Measurements from ENCODE around the gene MYO16. TPM values are rescaled to one million over a fixed set of nuclear protein-coding genes. Genes with fewer than 3 reads are reported as not detected.

The MYO16 gene
- total RNA-seq, 1 donor: not detected

GRCh38 chr13:109058087-109058486 lies 428.7 kb downstream of the MYO16 start:
- no peaks in the 10 kb centered on the region for H3K27me3 ChIP-seq (ENCODE audit: insufficient read depth, low read length)
- no peak overlapping the region for H2AFZ ChIP-seq (ENCODE audit: low read length)
- no peak for DNase-seq (ENCODE audit: insufficient read length, low spot score, missing footprints)
- H4K20me1 ChIP-seq (ENCODE audit: insufficient read depth, low read length): no peaks in the 10 kb centered on the region
- TF ChIP-seq CTCF (IDR thresholded peaks at IDR 0.05; ENCODE audit: extremely low read depth, low read depth, low read length): no peak
- H3K4me3 ChIP-seq (ENCODE audit: insufficient read depth, low read length): no peak overlapping the region
- no peaks in the 10 kb centered on the region for H3K36me3 ChIP-seq (ENCODE audit: insufficient read depth, low read length)
- H3K4me2 ChIP-seq (ENCODE audit: insufficient read depth, low read length): no peak overlapping the region
- H3K4me1 ChIP-seq (ENCODE audit: insufficient read depth, low read length): no peaks in the 10 kb centered on the region
- no peaks in the 10 kb centered on the region for H3K79me2 ChIP-seq (ENCODE audit: insufficient read depth, low read length)
- no peaks in the 10 kb centered on the region for H3K9me3 ChIP-seq (ENCODE audit: low read depth, low read length)
- H3K27ac ChIP-seq (ENCODE audit: low read depth, low read length): no peak overlapping the region

GRCh38 chr13:109072505-109072904 lies 443.1 kb downstream of the MYO16 start:
- H3K9me3 ChIP-seq (ENCODE audit: low read depth, low read length): no peaks in the 10 kb centered on the region
- no peak overlapping the region for H3K27ac ChIP-seq (ENCODE audit: low read depth, low read length)
- H3K27me3 ChIP-seq (ENCODE audit: insufficient read depth, low read length): no peaks in the 10 kb centered on the region
- no peak overlapping the region for H2AFZ ChIP-seq (ENCODE audit: low read length)
- no peaks in the 10 kb centered on the region for H3K4me1 ChIP-seq (ENCODE audit: insufficient read depth, low read length)
- no peaks in the 10 kb centered on the region for H4K20me1 ChIP-seq (ENCODE audit: insufficient read depth, low read length)
- no peaks in the 10 kb centered on the region for H3K36me3 ChIP-seq (ENCODE audit: insufficient read depth, low read length)
- H3K4me2 ChIP-seq (ENCODE audit: insufficient read depth, low read length): no peak overlapping the region
- no peak for TF ChIP-seq CTCF (IDR thresholded peaks at IDR 0.05; ENCODE audit: extremely low read depth, low read depth, low read length)
- no peak for DNase-seq (ENCODE audit: insufficient read length, low spot score, missing footprints)
- H3K4me3 ChIP-seq (ENCODE audit: insufficient read depth, low read length): no peak overlapping the region
- no peaks in the 10 kb centered on the region for H3K79me2 ChIP-seq (ENCODE audit: insufficient read depth, low read length)

- H3K27me3 ChIP-seq (ENCODE audit: insufficient read depth, low read length): no peaks in the 10 kb centered on the region
- no peaks in the 10 kb centered on the region for H4K20me1 ChIP-seq (ENCODE audit: insufficient read depth, low read length)
- H3K9me3 ChIP-seq (ENCODE audit: low read depth, low read length): no peaks in the 10 kb centered on the region
- no peak overlapping the region for H3K4me2 ChIP-seq (ENCODE audit: insufficient read depth, low read length)
- H3K79me2 ChIP-seq (ENCODE audit: insufficient read depth, low read length): no peaks in the 10 kb centered on the region
- no peak for DNase-seq (ENCODE audit: insufficient read length, low spot score, missing footprints)
- no peak overlapping the region for H3K27ac ChIP-seq (ENCODE audit: low read depth, low read length)
- no peak overlapping the region for H2AFZ ChIP-seq (ENCODE audit: low read length)
- H3K4me3 ChIP-seq (ENCODE audit: insufficient read depth, low read length): no peak overlapping the region
- H3K36me3 ChIP-seq (ENCODE audit: insufficient read depth, low read length): no peaks in the 10 kb centered on the region
- TF ChIP-seq CTCF (IDR thresholded peaks at IDR 0.05; ENCODE audit: extremely low read depth, low read depth, low read length): no peak
- H3K4me1 ChIP-seq (ENCODE audit: insufficient read depth, low read length): no peaks in the 10 kb centered on the region
Observed at GRCh38 chr13:109074436-109074835, 445.0 kb downstream of the MYO16 start.

GRCh38 chr13:109074853-109075252 lies 445.4 kb downstream of the MYO16 start:
- Histone ChIP-seq H3K36me3 (ENCODE audit: insufficient read depth, low read length) (no peaks in the 10 kb centered on the region), H3K4me3 (ENCODE audit: insufficient read depth, low read length) (no peak overlapping the region), H3K79me2 (ENCODE audit: insufficient read depth, low read length) (no peaks in the 10 kb centered on the region), H2AFZ (ENCODE audit: low read length) (no peak overlapping the region), H4K20me1 (ENCODE audit: insufficient read depth, low read length) (no peaks in the 10 kb centered on the region), H3K9me3 (ENCODE audit: low read depth, low read length) (no peaks in the 10 kb centered on the region), H3K4me2 (ENCODE audit: insufficient read depth, low read length) (no peak overlapping the region), H3K27ac (ENCODE audit: low read depth, low read length) (no peak overlapping the region), H3K4me1 (ENCODE audit: insufficient read depth, low read length) (no peaks in the 10 kb centered on the region), H3K27me3 (ENCODE audit: insufficient read depth, low read length) (no peaks in the 10 kb centered on the region)
- no peak for TF ChIP-seq CTCF (IDR thresholded peaks at IDR 0.05; ENCODE audit: extremely low read depth, low read depth, low read length)
- no peak for DNase-seq (ENCODE audit: insufficient read length, low spot score, missing footprints)

Data from osteoblast (primary cell).